ENCODE measurements around the gene SLC26A1. TPM values are rescaled to one million over a fixed set of nuclear protein-coding genes. Genes with fewer than 3 reads are reported as not detected.

The SLC26A1 gene
- total RNA-seq, 4 donors from 2014 or later = 0.44 to 0.57 TPM; not detected in 2

DNA sequence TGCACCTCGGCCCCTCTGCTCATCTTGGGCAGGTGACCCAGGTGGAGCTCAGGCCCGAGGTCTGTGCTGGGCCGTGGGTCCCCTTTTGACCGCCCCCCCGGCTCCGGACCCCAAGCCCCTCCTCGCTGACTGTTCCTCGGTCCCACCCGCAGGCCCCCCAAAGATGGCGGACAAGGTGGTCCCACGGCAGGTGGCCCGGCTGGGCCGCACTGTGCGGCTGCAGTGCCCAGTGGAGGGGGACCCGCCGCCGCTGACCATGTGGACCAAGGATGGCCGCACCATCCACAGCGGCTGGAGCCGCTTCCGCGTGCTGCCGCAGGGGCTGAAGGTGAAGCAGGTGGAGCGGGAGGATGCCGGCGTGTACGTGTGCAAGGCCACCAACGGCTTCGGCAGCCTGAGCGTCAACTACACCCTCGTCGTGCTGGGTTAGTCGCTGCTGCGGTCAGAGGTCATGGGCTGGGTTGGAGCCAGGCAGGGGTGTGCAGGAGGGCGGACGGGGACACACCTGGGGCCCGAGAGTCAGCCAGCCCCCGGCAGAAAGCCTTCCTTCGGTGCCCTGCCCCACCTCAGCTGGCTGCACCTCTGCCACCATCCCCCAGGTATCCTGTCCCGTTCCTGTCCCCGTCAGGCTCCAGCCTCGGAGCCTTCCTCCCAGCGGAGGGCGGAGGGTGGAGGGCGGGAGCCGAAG is 29.0 kb upstream of the SLC26A1 start:
- TF ChIP-seq, protein P1, sequence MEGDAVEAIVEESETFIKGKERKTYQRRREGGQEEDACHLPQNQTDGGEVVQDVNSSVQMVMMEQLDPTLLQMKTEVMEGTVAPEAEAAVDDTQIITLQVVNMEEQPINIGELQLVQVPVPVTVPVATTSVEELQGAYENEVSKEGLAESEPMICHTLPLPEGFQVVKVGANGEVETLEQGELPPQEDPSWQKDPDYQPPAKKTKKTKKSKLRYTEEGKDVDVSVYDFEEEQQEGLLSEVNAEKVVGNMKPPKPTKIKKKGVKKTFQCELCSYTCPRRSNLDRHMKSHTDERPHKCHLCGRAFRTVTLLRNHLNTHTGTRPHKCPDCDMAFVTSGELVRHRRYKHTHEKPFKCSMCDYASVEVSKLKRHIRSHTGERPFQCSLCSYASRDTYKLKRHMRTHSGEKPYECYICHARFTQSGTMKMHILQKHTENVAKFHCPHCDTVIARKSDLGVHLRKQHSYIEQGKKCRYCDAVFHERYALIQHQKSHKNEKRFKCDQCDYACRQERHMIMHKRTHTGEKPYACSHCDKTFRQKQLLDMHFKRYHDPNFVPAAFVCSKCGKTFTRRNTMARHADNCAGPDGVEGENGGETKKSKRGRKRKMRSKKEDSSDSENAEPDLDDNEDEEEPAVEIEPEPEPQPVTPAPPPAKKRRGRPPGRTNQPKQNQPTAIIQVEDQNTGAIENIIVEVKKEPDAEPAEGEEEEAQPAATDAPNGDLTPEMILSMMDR (IDR thresholded peaks at IDR 0.05; ENCODE audit: low read depth) = no peak

DNA sequence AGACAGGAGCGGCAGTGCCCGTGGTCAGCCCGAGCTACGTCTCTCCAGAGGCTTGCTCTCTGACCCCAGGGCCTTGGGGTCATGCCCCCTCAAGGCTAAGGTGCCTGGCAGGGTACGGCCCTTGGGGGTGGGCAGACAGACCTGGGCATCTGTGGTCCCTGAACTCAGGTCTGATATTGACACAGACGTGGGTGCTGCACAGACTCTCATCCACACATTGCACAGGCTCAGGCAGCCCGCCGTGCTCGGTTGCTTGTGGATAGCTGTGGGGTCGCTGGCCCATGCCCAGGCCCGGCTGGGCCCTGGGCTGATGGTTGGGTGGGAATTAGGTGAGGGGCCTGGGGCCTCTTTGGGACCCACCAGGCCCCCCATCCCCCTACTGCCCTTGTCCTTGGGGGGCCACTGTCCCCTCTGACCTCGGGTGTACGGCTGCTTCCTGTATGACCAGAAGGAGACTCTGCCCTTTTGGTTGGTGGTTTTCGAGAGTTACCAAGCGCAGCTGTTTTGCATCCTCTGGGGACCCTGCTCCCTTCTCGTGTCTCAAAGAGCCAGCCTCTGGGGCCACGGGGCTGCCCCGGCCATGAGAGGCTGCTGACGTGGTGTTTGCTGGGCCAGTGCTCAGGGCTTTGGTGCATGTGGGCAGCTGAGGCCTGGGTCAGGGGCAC is 28.3 kb upstream of the SLC26A1 start:
- TF ChIP-seq, protein P1 (IDR thresholded peaks at IDR 0.05; ENCODE audit: low read depth) = no peak

DNA sequence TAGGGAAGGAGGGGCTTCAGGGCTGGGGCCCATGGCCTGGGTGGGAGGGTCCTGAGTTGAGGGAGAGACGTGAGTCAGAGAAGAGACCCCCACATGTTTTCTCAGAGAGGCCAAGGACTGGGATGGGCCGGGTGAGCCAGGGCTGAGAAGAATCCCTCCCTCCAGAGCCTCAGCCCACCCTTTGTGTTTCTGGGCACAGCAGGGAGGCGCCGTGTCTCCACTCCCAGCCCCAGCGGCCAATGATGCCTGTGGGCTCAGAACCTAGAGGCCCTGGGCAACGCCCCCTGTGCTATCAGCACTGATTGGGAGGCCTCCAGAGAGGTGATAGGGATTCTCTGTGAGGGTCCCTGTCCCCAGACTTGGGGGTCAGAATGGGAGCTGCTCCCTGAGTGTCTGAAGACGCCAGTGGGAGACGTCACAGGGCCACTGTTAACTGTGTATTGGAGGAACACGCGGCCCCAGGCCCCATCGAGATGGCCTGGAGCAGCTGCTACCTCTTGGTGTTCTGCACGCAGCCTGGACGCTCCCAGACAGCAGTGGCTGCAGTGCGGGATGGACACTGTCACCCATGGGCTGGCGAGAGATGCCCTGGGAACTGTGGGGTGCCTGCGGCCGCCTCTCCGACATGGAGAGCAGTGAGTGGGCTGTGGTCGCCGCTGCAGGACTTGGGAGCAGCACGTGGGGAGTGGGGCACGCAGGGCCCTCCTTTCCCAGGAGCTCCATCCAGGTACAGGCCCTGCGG is 26.7 kb upstream of the SLC26A1 start:
- TF ChIP-seq, protein P1 (IDR thresholded peaks at IDR 0.05; ENCODE audit: low read depth) = no peak

DNA sequence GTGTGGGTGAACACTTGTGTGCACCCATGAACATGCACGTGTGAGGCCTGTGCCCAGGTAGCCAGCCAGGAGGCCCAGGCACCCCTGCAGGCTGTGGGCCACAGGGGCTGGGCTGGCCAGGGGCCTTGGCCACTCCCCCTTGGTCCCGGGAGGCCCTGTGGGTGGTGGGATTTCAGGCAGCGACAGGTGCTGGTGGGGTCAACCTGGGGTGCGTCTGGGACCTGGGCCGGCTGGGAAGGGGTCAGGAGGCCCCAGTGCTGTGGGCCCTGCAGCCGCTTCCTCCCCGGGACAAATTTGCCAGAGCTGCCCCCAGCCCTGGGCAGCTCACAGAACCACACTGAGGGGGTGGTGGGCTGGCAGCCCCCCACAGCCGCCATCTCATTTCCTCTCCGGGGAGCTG is 26.1 kb upstream of the SLC26A1 start:
- TF ChIP-seq, protein P1 (IDR thresholded peaks at IDR 0.05; ENCODE audit: low read depth) = no peak

DNA sequence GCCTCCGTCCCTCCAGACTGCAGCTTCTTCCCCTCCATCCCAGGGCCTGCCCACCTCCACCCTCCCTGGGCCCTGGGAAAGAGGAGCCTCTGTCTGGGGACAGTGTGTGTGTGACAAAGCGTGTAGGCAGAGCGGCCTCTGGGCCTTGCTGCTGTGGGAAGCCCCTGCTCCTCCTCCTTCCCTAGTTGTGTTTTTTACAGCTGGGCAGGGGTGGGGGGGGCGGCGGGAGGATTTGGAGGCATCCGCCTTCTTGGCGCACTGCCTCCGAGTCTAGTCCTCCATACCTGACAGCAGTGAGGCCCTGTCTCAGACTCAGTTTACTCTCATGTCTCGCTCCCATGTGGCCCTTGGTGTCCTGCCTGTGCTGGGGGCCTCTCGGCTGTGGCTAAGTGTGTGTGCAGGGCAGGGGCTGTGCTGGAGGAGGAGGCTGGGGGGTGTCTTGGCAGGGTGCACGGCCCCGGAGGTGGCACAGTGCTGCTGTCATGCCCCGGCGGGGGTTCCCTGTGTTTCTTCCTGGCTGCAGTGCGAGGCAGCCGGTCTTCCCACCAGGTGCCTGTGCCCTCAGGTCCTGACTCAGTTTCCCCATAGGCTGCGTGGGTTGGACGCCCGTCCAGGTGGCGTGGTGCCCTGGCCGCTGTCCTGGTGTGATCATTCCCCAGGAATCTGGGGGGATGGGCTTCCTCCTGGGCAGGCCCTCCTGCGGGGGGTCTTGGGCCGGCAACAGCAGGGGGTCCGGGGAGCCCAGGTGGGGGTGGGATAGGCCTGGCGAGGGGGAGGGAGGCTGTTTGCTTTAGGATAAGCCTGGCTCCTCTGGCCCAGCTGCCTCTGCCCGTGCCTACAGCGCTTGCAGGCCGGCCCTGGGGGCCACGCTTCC is 25.2 kb upstream of the SLC26A1 start:
- TF ChIP-seq, protein P1 (IDR thresholded peaks at IDR 0.05; ENCODE audit: low read depth) = no peak

DNA sequence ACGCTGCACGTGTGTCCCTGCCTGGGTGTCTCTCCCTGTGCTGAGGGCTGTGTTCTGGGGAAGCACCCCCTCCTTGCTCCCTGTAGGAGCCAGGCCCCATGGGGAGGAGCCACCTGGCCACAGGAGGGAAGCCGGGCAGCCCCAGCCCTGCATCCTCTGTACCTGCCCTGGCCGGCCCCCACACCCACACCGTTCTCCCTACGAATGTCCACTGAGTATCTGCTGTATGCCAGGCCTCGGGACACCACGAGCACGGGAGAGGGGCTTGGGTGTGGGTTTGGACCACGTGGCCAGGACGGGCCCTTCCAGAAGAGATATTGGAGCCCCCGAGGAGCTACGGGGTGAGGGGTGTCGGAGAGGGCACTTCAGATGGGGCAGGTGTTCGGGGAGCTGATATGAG is 24.5 kb upstream of the SLC26A1 start:
- TF ChIP-seq, protein P1 (IDR thresholded peaks at IDR 0.05; ENCODE audit: low read depth) = no peak
